GM12801 (cell line): Measurements from ENCODE around the gene LMTK3.

Experiments used
- CTCF ChIP-seq: IDR thresholded peaks from one replicate; pipeline ENCODE4 v1.5.1; 2011; ENCODE audit warnings: control low read depth; ENCODE audit not compliant: insufficient read length; ENCODE audit errors: extremely low read depth

LMTK3 gene

GRCh38 chr19:48509467-48510194, 2.0 kb downstream of the LMTK3 start:
- TF ChIP-seq CTCF: no peak

DNA sequence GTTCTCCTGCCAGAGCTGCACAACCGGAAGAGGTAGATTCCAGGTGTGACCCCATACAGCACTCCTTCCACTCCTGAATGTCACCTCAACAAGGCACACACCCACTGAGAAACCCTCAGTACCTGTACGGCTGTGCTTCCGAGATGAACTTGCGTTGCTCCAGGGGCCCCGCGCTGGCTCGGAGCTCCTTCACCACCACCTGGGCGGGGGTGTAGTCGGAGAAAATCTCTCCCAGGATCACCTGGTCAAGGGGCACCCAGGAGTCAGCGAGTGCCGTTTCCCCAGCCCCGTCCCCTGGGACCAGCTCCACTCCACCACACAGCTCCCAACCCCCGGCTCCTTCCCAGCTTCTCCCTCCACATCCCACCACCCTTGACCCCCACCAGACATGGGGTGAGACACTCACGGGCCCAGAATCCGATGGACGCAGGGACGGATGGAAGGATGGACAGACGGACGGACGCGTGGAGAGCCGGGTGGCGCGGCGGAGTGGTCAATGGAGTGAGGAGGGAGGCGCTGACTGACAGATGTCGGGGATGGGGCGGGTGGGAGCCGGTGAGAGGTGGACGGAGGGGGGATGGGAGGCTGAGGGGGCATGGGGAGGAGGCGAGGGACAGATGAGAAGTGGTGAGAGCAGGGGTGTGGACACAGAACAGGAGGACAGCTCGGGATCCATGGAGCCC, 2.8 kb downstream of the LMTK3 start:
- no peak for TF ChIP-seq CTCF

DNA sequence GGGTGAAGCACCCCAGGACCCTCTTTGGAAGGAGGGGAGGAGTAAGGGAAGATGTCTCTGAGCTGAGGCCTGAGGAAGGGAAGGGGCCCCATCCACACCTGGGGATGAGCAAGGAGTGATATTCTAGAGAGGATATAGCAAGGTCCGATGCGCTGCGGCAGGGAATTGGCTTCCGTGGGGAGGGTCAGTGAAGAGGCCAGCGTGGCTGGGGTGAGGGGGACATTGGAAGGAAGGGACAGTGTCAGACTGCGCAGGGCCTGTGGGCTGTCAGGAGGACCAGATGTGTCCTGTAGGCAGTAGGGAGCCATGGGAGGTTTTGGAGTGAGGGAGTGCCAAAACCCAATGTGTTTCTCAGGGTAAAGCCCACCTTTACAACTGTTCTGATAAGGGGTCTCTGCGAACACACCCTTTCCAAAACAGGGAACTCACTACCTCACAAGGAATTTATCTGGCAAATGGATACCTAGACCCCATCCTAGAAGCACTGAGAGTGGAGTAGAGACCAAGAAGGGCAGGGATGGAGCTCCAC, 3.7 kb downstream of the LMTK3 start:
- no peak for TF ChIP-seq CTCF

DNA sequence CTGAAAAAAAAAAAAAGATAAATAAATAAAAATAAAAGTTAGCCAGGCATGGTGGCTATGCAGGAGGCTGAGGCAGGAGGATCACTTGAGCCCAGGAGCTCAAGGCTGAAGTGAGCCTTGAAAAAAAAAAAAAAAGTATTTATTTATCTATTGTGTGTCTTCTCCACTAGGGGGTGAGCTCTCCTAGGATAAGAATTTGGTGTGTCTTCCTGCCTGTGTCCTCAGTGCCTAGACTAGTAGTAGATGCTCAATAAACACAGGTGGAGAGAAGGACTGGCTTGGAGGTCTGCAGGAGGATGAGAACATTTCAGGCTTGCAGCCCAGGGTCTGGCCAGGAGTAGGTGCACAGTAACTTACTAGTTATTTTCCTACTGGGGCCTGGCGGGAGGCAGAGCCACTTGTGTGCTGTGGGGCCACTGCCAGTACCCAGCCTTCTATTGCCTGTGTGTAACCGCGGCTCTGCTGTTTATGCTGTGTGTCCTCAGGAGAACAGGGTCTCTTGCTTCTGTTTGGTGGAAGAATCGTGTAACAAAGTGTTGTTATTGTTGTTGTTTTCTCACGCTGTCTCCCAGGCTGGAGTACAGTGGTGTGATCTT, 5.4 kb downstream of the LMTK3 start:
- no peak for TF ChIP-seq CTCF

DNA sequence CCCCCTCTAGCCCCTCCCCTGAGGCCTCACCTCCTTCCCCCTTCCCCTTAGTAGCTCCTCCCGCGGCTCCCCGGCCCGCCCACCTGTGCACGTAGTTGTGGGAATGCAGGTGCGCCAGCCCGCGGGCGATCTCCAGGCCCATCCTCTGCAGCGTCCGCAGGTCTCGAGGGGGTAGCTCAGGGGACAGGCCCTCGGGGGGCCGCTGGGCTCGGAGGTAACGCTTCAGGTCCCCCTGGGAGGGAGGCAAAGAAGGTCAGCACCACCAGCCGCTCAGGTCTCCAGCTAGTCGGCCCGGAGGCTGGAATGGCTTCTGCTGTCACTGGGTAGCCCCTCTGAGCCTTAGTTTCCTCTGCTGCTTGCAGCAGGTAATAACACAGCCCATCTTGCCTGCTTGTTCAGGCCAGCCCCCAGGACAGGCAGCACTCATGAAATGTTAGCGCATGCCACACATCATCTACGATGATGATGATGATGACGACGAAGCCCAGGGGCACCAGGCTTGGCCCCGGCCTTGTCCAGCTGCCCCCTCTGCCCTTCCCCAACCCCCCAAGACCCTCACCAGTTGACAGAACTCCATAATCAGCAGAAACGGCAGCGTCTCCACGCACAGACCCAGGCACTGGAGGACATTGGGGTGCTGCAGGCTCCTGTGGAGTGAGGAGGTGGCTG, 9.2 kb downstream of the LMTK3 start:
- no peak for TF ChIP-seq CTCF

GRCh38 chr19:48501494-48502349, 9.9 kb downstream of the LMTK3 start:
- TF ChIP-seq CTCF: no peak
